ENCODE results near the gene FSCN2. TPM values are rescaled to one million over a fixed set of nuclear protein-coding genes. Genes with fewer than 3 reads are reported as not detected.

Gene FSCN2, protein sequence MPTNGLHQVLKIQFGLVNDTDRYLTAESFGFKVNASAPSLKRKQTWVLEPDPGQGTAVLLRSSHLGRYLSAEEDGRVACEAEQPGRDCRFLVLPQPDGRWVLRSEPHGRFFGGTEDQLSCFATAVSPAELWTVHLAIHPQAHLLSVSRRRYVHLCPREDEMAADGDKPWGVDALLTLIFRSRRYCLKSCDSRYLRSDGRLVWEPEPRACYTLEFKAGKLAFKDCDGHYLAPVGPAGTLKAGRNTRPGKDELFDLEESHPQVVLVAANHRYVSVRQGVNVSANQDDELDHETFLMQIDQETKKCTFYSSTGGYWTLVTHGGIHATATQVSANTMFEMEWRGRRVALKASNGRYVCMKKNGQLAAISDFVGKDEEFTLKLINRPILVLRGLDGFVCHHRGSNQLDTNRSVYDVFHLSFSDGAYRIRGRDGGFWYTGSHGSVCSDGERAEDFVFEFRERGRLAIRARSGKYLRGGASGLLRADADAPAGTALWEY
- 1.7 TPM for total RNA-seq

DNA sequence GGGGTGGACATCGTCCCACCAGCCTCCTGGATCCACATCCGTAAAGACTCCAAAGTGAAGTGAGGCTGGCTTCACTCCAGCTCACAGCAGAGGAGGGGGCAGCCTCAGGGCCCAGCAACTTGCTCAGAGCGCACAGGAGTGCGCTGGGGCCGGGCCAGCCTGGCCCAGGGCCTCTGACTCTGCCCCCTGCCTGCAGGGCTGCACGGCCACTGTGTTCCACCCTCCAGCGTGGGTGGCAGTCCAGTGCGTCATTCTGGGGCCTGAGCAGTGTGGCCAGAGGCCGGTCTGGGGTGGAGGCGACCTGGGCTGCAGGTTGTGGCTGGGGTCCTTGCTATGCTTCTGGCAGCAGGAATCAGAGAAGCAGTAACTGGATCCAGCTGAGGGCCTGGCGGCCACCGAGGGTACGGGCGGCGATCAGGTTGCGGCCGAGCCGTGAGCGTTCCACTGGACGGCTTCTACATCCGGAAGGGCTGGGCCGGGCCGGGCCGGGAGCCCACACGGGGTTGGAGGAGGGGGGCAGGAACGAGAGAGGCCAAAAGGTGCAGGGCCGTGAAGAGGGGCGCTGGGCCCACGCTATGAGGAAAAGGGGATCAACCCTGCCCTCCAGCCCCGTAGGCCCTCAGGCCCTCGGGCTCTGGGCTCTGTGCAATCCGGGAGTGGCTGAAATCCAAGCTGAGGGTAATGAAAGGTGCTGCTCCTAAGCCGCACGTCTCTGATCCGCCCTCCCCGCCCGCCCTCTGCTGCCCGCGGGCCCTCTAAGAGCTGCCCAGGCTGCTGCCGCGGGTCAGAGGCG, at the start of gene FSCN2:
Gene FSCN2 (plus strand): TSS at position 787 of the 793 bp plus-strand sequence. CDS start 155 bp downstream, outside the sequence.
- no peak for DNase-seq

- DNase-seq, result no peak
Measured at GRCh38 chr17:81479175-81480071, 48.8 kb upstream of the FSCN2 start.

DNA sequence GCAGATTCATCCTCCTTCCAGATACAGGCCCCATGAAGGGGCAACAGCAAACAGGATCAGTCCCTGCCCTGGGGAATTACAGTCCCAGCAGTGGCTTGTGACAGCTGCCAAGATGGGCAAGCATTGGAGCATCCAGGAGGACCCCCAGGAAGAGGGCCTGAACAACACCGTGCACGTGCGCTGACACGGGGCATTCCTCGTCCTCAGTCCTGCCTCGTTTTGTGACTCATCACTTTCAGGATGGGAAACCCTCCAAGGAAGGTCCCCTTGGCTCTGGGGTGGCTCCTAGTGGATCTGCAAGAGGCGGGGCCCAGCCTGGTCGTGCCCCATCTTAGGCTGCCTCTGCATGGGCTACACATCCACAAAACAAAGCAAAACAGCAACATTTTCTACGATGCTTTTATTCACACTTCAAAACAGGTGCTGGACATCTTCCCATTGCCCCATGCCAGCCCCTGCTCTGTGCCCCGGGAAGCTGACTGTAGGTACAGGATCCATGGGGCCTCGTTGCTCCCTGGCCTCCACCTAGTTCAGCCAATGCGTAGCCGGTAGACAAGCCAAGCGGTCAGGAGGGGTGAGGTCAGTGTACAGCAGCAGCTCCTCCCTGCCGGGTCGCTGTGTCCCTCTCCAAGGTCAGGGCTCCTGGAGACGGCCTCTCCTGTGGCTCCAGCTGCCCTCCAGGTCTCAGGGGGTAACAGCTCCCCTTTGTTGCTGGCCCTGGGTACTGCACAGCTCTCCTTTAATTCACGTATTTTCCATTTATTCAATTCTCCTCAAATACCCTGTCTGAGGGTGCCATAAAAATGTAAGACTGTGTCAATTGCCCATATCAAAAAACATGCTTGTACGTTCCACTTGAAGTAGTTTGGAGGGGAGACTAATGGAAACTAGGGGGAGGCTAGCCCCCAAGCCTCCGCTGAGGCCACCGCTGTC, 47.8 kb upstream of the FSCN2 start:
- no peak for DNase-seq

DNA sequence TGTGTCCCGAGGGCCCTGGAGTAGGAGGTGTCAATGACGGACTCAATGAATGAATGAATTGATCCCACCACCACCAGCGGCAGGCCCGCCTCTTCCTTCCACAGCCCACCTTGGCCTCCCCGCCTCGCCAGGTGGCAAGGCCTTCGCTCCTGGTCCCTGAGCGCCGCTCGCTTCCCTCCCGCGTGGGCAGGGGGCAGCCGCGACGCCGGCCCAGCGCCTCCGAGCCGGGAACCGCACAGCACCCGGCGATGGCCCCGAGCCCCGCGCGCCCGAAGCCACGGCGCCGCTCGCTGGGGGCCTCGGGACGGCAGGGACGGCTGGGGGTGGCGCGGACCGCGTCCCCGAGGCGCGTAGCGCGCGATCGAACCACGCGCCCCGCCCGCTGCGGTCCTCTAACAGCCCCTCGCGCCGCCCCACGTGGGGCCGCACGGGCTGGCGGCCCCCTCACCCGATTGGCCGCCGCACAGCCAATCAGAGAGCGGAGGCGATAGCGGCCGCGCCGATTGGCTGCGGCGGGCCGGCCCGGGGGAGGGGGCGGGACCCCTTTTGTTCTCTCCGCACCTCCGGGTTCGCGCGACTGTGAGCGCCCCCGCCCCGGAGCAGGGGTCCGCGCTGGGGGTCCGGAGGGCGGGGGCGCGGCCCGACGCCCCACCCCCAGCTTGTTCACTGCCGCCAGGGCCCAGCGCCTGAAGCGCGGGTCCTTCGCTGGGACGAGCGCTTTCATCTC, 46.9 kb upstream of the FSCN2 start:
- DNase-seq, result peak; percentile 93

DNA sequence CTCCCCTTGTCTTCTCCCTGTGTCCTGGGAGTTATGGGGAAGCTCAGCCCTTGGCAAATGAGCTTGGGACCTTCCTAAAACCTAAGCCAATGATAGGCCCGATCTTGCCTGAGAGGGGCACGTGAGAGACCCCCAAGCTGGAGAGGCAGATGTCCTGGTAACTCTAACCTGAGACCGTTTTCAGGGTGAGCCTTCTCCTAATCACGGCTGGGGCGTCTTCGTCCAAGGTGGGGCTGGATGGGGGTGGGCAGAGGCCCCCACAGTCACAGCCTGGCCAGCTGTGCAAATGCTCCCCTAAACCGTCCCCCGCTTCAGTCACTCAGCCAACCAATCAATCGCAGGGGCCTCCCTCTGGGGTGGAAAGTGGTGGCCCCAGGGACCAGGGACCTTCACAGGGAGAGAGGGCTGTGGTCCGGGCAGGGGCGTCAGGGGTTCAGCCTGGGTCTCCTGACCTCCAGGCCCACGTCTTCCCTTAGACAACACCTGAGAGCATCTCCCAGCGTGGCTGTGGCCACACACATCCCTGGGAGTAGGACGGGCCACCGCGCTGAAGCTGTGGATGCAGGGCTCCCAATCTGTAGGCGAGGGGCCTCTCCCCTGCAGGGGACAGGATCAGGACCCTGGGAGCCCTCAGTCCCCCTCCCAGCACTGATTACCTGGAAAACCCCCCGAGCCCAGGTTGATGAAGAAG, 46.2 kb upstream of the FSCN2 start:
- DNase-seq, result no peak

DNA sequence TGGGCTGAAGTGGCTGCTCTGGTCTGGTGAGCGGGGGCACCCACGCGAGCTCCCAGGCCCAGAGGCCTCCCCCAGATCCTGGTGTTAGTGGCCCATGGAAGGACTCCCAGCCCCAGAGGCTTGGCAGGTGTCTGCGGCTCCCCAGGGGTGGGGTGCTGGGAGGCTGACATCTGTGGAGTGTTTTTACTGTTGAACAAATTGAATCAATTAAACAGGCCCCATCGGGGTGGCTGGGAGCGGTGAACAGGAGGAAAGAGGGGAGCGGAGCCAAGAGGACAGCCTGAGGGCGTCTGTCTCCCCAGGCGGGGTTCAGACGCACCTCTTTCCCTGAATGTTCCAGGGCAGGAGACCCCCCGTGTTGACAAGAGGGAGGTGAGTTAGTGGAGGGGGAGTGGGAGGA, 45.5 kb upstream of the FSCN2 start:
- no peak for DNase-seq

DNA sequence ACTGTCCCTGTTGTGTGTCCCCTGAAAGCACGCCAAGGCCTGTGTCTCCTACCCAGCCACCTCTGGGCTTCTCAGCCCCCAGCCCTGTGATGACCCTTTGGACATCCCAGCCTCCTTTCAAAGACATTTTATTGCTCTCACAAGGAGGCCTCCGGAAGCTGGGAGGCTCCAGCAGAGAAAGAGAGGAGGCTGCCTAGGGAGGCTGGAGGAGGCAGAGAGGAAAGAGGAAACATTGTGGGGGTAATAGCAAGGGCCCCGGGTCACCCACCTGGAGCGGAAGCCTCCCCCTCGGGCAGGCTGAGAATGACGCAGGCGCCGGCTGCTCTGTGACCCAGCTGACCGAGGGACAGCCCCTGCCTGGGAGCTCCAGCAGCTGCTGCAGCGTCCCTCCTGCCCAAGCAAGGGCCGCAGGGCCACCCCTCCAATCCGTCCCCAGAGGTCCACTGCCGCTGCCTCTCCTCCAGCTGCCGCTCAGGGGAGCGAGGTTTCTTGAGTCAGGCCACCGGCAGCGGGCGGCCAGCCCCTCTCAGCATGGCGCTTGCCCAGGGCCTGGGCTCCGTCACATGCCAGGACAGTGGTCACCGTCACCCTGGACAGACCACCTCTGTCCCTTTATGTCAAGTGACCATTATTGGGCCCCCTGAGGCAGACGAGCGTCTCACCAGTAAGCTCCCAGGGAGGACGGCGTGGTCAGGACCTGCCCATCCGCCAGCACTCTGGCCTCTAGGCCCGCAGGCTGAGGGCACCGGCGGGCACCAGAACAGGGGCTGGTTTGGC, 44.9 kb upstream of the FSCN2 start:
- peak; percentile 70 for DNase-seq

DNA sequence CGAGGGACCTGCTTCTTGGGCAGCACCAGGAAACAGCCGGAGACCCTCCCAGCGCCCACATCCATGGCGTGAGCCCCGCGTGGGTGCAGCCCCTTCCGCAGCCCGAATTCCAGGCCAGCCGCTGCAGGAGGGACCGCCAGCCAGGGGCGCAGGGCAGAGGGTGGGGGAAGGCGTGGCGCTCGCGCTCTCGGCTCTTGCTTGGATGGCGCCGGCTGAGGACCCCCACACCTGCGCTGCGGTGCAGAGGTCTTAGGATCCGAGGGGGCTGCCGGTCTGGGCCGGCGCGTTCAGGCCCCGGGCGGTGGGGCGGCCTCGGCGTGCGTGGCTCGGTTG, 44.3 kb upstream of the FSCN2 start:
- DNase-seq, result no peak

GRCh38 chr17:81484195-81484979, 43.8 kb upstream of the FSCN2 start:
- DNase-seq, result peak; percentile 89

DNA sequence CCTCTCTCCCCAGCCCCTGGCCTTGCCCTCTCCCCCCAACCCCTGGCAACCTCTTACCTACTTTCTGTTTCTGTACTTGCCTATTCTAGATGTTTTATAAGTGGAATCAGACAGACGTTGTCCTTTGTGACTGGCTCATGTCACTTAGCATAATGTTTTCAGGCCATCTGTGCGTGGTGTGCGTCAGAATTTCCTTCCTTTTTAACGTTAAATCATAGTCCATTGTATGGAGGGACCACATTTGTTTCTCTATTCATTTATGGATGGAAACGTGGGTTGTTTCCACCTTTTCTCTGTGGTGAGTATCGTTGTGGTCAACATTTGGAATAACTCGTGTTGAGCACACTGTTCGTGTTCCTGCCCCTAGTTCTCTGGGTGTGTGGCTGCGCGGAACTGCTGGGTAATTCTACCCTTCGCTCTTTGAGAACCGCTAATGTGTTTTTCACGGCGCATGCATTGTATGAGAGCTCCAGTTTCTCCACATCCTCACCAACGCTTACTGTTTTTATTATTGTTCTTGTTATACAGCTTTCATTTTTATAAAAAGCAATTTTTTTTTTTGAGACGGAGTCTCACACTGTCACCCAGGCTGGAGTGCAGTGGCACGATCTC, 41.9 kb upstream of the FSCN2 start:
- DNase-seq, result no peak

GRCh38 chr17:81487089-81487486, 41.1 kb upstream of the FSCN2 start:
- no peak for DNase-seq

DNA sequence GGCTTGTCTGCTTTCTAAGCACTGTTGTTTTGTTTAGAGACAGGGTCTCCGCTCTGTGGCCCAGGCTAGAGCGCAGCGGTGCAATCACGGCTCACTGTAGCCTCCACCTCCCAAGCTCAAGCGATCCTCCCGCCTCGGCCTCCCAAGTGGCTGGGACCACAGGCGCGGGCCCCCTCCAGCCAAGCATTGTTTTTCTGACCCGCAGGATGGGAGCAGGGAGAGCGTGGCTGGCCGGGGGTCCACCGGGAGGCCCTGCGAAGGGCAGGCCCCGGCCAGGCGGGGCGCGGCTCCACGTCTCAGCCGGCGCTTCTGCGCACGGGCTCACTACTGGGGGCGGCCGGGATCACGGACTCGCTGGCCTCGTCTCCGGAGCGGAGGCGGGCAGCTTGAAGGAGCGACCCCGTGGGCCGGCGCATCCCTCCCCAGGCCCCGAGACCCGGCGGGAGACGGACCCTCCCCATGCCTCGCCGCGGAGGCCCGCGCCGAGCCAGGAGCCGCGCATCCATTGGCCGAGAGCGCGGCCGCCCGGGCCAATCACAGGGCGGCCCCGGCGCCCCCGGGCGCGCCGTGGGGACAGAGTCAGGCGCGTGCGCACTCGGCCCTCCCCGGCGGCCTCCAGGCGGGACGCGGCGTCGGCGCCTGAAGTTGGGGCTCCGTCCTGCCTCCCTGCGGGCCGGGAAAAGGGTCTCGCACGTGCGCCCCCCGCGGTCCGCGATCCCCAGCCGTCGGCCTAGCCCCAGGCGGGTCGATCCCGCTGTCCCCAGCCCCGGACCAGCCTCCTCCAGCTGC, 40.5 kb upstream of the FSCN2 start:
- peak; percentile 91 for DNase-seq

DNA sequence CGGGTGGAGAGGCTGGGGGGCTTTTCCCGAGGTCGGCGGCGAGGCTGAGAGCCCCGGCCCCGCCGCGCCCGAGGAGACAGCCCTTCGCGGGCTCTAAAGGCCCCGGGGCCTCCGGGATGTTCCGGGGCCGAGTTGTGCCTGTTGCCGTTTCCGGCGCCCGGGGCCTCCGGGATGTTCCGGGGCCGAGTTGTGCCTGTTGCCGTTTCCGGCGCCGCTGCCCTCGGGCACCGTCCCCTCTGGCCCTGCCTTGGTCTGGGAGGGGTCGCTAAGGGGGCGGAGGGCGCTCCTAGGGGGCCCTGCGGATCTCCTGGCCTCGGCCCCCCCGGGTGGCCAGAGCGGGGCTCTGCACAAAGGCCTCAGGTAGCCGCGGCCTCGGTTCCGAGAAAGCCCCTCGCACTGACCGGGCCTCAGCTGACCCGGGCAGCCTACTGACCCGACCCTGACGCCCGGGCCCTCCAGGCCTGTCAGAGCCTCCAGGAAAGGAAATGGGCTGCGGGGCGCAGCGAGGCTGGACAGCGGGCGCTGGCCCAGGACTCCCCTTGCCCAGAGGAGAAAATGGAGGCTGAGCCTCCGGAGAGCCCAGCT, 39.8 kb upstream of the FSCN2 start:
- no peak for DNase-seq

GRCh38 chr17:81489012-81489997, 38.9 kb upstream of the FSCN2 start:
- DNase-seq, result no peak

Measured in tongue (tissue), 2 donors.